Peyer's patch (tissue), 4 donors: ENCODE results near the gene ZNF853. TPM values are rescaled to one million over a fixed set of nuclear protein-coding genes. Genes with fewer than 3 reads are reported as not detected.
A peak's percentile ranks its signal among the peaks of the same experiment; 100 is the strongest.
"Not testable (repeated sequence)": the region's sequence is repeated elsewhere in the genome, so short reads cannot be mapped to it uniquely, and the experiment has no call there.

Source experiments
- DNase-seq, 3 donors: peaks; one replicate each; pipeline ENCODE4 v3.0.0-alpha.2; 2017 to 2019
- H3K27ac ChIP-seq, 4 donors: fragments of 200-600 bp; sonication (generic); one replicate each; pipeline ENCODE4 v1.5.1; 2016 to 2019
- H3K27me3 ChIP-seq, 2 donors: fragments of 200-600 bp; sonication (generic); one replicate each; pipeline ENCODE4 v1.5.1; 2019
- H3K36me3 ChIP-seq, 3 donors: fragments of 200-600 bp; sonication (generic); one replicate each; pipeline ENCODE4 v1.5.1; 2016 to 2019
- H3K4me1 ChIP-seq, 4 donors: fragments of 200-600 bp; sonication (generic); one replicate each; pipeline ENCODE4 v1.5.1; 2016 to 2019
- H3K4me3 ChIP-seq, 4 donors: fragments of 200-600 bp; sonication (generic); 1 replicate in 3 of 4; 2 replicates in 1 of 4; pipeline ENCODE4 v1.5.1; 2016 to 2019; ENCODE audit warnings: mild to moderate bottlenecking in 1 of 4
- H3K9me3 ChIP-seq, 4 donors: fragments of 200-600 bp; sonication (generic); one replicate each; pipeline ENCODE4 v1.5.1; 2016 to 2019; ENCODE audit warnings: mild to moderate bottlenecking in 1 of 4
- CTCF ChIP-seq, 6 experiments: fragments of 450-650 bp in 4 of 6; fragments of 200-600 bp in 2 of 6; sonication (generic) in 1 of 6; IDR thresholded peaks; one replicate each; pipeline ENCODE4 v1.5.1; 2017 to 2019; ENCODE audit warnings: antibody characterized with exemption in 6 of 6, mild to moderate bottlenecking in 3 of 6, moderate library complexity in 1 of 6
- POLR2A ChIP-seq, 2 donors: fragments of 450-650 bp; IDR thresholded peaks; one replicate each; pipeline ENCODE4 v1.5.1; 2017; ENCODE audit warnings: antibody characterized with exemption in 2 of 2, mild to moderate bottlenecking in 2 of 2, moderate library complexity in 2 of 2
- total RNA-seq, 4 donors: library from RNA; depleted of rRNA; stranded (reverse); fragments of >200 nt; gene quantifications; one replicate each; pipeline ENCODE4 v1.1.0, GENCODE V29; 2016

Gene ZNF853
- total RNA-seq, 4 donors from 2014 or later: 1.1 to 8.3 (median 2.5) TPM

- no peak for TF ChIP-seq CTCF (IDR thresholded peaks at IDR 0.05)
- TF ChIP-seq POLR2A (IDR thresholded peaks at IDR 0.05): no peak
- Histone ChIP-seq H3K4me1 (no peaks in the 10 kb centered on the region), H3K27me3 (no peaks in the 10 kb centered on the region), H3K9me3 (no peaks in the 10 kb centered on the region), H3K4me3 (no peak overlapping the region), H3K27ac (no peak overlapping the region), H3K36me3 (no peaks in the 10 kb centered on the region)
- no peak for DNase-seq
These were observed 14.8 kb downstream of the ZNF853 start for GRCh38 chr7:6630007-6630849.

DNA sequence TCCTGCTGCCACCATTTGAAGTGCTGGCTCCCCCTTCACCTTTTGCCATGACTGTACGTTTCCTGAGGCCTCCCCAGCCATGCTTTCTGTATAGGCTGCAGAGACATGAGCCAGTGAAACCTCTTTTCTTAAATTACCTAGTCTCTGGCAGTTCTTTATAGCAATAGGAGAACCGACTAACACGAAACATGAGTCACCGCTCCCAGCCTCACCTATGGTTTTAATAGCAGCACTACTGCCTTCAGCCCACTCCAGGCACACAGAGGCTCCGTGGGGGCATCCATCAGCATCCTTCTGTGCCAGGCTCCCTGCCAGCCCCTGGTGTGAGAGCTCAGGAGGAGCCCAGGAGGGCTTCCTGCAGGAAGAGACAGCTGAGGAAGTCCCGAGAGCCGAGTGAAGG is 16.2 kb downstream of the ZNF853 start:
- no peak overlapping the region for H3K27ac ChIP-seq

GRCh38 chr7:6634021-6634420 is 18.6 kb downstream of the ZNF853 start:
- Histone ChIP-seq H3K27ac (no peak overlapping the region), H3K27me3 (no peaks in the 10 kb centered on the region), H3K4me3 (no peak overlapping the region), H3K4me1 (peaks cover 0 to 22% (median 11%) of the 10 kb centered on the region in 4 donors), H3K36me3 (no peaks in the 10 kb centered on the region), H3K9me3 (no peaks in the 10 kb centered on the region)
- DNase-seq: no peak
- TF ChIP-seq POLR2A (IDR thresholded peaks at IDR 0.05): no peak

More for the DNA sequence above, 16.2 kb downstream of the ZNF853 start:
- no peak for DNase-seq
- H3K9me3 ChIP-seq: no peaks in the 10 kb centered on the region
- no peaks in the 10 kb centered on the region for H3K36me3 ChIP-seq
- peaks cover 0 to 8% (median 2%) of the 10 kb centered on the region in 4 donors for H3K4me1 ChIP-seq
- H3K27me3 ChIP-seq: no peaks in the 10 kb centered on the region
- TF ChIP-seq CTCF (IDR thresholded peaks at IDR 0.05) (no peak), POLR2A (IDR thresholded peaks at IDR 0.05) (no peak)
- no peak overlapping the region for H3K4me3 ChIP-seq

GRCh38 chr7:6634971-6635370 is 19.6 kb downstream of the ZNF853 start:
- H3K27ac ChIP-seq, H3K27me3 ChIP-seq, H3K9me3 ChIP-seq, DNase-seq, H3K36me3 ChIP-seq, H3K4me3 ChIP-seq: not testable (repeated sequence)
- H3K4me1 ChIP-seq: peaks cover 0 to 22% (median 11%) of the 10 kb centered on the region in 4 donors

DNA sequence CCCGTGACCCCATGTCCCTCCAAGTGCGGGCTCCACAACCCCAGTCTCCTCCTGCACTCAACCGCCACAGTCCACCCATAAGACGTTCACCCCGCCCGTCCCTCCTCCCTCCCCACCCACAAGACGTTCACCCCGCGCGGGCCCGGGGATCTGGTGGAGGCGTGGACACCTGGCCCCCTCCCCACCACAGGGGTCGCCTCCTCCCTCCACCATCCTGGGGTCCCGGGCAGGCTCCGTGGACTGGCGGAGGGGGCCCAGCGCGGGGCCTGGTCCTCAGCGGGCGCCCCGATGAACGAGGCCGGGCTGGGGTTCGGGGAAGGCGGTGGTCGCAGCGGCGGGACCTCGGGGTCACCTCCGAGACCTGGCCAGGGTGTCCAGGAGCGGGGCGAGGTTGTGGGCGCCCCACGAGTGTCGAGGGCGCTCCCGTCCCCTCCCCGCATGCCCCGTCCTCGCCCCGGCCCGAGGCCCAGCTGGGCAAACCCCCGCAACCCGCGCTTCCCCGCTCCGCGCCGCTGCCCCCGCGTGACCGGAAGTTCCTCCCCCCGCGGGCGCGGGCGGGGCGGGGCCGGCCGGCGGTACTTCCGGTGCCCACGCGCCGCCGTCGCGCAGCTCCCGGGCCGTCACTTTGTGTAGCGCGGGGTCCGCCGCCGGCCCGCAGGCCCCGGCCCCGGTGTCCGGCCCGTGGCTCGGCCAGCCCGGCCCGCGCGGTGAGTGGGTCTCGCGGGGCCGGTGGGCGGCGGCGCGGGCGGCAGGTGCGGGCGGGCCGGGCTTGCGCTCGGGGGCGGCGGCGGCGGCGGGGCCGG is 21.5 kb downstream of the ZNF853 start, which contains the start of gene ZNF316:
Gene ZNF316 (plus strand): TSS at position 578 of the 803 bp plus-strand sequence. CDS start 5,092 bp downstream, outside the sequence.
- Histone ChIP-seq H3K4me3 (peak within 1 kb of the TSS; percentile 67 to 99 (median 94)), H3K27ac (peak within 1 kb of the TSS; percentile 54 to 86 (median 86)), H3K27me3 (no peaks in the 10 kb centered on the region), H3K9me3 (no peaks in the 10 kb centered on the region), H3K36me3 (peaks cover 0 to 17% (median 0%) of the 10 kb centered on the region in 3 donors), H3K4me1 (peaks cover 0 to 22% (median 11%) of the 10 kb centered on the region in 4 donors)
- peak; percentile 31 to 79 (median 72) for DNase-seq
- TF ChIP-seq POLR2A (IDR thresholded peaks at IDR 0.05) (peak; percentile 38 to 63), CTCF (IDR thresholded peaks at IDR 0.05) (no peak)

DNA sequence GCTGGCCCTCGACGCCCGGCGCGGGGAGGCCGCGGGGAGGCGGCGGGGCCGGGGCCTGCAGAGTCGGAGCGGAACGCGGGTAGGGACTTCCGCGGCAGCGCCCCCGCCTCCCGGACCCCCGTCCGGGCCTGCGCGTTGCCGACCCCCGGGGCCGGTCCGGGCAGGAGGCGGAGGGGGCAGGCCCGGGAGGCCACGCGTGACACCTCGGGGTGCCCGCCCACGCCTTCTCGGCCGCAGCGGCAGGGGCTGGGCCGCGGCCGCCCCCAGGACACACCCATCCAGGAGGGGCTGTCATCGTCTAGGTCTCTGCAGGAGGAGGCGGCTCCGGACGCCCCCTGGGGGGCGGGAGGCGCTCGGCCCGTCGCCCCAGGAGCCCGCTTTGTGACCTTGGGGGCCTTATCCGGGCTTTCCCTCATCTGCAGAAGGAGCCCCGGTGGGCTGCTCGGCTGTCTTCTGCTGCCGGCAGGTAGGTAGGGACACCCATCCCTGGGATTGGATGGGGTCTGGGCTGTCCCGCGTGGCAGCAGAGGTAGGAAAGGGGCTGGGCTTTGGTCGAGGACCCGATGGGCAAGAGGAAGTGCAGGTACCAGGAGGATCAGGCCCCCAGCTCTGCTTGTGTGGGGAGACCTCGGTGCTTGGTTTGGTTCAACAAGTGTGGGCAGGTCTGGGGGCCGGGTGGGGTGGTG is 22.3 kb downstream of the ZNF853 start:
- Histone ChIP-seq H3K4me3 (peak overlapping the region; percentile 67 to 99 (median 82)), H3K36me3 (peaks cover 0 to 24% (median 0%) of the 10 kb centered on the region in 3 donors), H3K27me3 (no peaks in the 10 kb centered on the region), H3K4me1 (peaks cover 0 to 22% (median 11%) of the 10 kb centered on the region in 4 donors), H3K9me3 (no peaks in the 10 kb centered on the region), H3K27ac (peak overlapping the region; percentile 43 to 86 (median 68))
- peak in 2 of 3 donors; percentile 57 to 77 for DNase-seq
- peak; percentile 17 to 57 (median 27) for TF ChIP-seq CTCF (IDR thresholded peaks at IDR 0.05)
- no peak for TF ChIP-seq POLR2A (IDR thresholded peaks at IDR 0.05)
